Adipose tissue (tissue), 3 donors: ENCODE measurements around the gene TIMM8A. TPM values are rescaled to one million over a fixed set of nuclear protein-coding genes. Genes with fewer than 3 reads are reported as not detected.

Experiments used
- H3K27ac ChIP-seq: one replicate; pipeline ENCODE4 v1.5.1; 2013; ENCODE audit warnings: low read depth, low read length
- WGBS, 3 donors: extraction: QIAGEN DNeasy Blood & Tissue Kit; methylation state at CpG; one replicate each; pipeline ENCODE4 v1.1.7; 2013; 5-methylcytosine and 5-hydroxymethylcytosine counted together
- polyA plus RNA-seq, 3 donors: library from polyadenylated mRNA; stranded (reverse); fragments of 200-250 nt; gene quantifications; one replicate each; pipeline ENCODE4 v1.2.3, GENCODE V29; 2013
- donor health status: healthy with polysubstance abuse.
- donor health status: Bipolar disorder and iron deficiency.
- donor health status: healthy.

The TIMM8A gene
- polyA plus RNA-seq = 10 to 100 TPM in 1 of 3 donors, 1 to 10 TPM in 2; 4.2 to 11.3 (median 7.4) TPM

DNA sequence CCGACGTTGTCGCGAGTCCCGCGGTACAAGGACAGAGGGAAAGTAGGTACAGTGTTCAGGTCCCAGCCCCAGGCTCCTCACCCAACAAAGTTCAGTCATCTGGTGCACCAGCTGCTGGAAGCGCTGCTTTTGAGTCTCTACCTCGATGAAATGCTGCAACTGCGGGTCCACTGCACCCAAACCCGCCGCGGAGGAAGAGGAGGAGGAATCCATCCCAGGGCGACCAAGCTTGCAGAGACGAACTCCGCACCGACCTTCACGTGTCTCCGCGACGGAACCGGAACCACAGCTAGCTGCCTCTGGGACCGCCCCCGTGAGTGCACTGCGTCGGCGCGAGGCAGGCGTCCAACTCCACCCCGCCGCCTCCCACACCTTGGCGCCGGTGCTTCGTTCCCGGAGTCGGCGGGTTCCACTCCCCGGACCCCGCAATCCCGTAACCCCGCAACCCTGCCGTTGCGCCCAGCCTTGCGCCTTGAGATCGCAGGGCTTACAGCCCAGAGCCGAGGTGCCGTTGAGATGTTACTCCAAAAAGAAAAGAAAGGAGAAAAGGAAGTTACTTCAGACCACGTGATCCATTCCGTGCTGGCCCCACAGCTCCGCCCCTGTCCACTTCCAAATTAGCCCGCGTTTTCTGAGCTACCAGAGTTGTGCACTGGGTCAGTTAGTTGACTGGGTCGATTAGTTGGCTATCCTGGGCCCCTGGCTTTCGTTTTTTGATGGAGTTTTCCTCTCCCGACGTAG, at the start of gene TIMM8A:
TSS of gene TIMM8A (minus strand) at position 291 of the 741 bp plus-strand sequence. CDS start at position 213, 78 bp downstream.
- WGBS, 3 donors = 1 to 30% (median 1%) methylated on average over 38 to 55 of the region's 55 CpGs
- no peak within 1 kb of the TSS for H3K27ac ChIP-seq

- H3K27ac ChIP-seq = no peak overlapping the region
- WGBS, 3 donors = 32 to 54% (median 46%) methylated on average over 4 of the region's 4 CpGs
Measured at GRCh38 chrX:101397779-101398178, 49.2 kb upstream of the TIMM8A start.

DNA sequence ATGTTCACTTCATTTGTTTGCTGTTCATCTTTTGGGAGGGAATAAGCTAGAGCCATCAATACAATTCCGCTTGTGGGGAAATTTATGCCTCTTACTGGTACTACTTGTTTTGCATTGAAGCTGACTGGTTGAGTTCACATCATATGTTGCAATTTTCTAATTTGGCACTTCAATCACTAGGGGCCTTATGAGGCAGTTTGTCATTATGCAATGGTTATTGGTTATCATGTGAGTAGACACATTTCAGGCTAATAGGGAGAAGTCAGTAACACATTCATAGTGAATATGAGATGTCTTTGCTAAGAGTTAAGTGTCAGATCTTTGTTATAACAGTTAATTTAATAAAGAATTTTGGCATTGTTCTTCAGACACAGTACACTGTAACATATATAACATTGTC, 47.2 kb upstream of the TIMM8A start:
- 74 to 93% (median 89%) methylated on average over 1 of the region's 1 CpG for whole genome bisulfite sequencing, 3 donors
- H3K27ac ChIP-seq = no peak overlapping the region

- H3K27ac ChIP-seq = no peak overlapping the region
Measured at GRCh38 chrX:101394372-101394771, 45.8 kb upstream of the TIMM8A start.

GRCh38 chrX:101393530-101394305, 45.2 kb upstream of the TIMM8A start:
- H3K27ac ChIP-seq = no peak overlapping the region
- 81 to 86% (median 85%) methylated on average over 9 to 11 of the region's 11 CpGs for WGBS, 3 donors

DNA sequence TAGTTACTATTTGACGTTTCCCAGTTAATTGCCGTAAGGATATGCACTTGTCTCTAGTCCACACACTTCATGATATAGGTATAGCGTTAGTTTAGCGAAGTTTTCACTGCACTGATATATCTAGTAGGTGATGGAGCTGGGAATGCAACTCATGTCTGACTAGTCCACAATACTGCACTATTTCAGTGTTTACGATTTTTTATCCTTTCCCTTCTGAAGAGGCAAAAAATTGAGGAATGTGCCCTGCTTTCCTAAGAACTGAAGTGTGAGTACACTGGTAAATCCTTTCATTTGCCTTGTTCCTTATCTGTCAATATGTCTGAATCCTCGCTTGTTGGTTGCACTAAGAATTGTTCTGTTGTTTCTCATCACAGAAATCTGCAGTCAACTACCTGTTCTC, 43.3 kb upstream of the TIMM8A start:
- H3K27ac ChIP-seq = no peak overlapping the region
- 24 to 60% (median 42%) methylated on average over 6 of the region's 6 CpGs for WGBS, 3 donors

GRCh38 chrX:101390664-101391525, 42.4 kb upstream of the TIMM8A start, which contains the start of gene RPL36A:
RPL36A (plus strand) TSS chrX:101391011; CDS start chrX:101391044, 33 bp downstream.
- H3K27ac ChIP-seq = no peak within 1 kb of the TSS
- 0 to 33% (median 1%) methylated on average over 43 to 47 of the region's 47 CpGs for WGBS, 3 donors

DNA sequence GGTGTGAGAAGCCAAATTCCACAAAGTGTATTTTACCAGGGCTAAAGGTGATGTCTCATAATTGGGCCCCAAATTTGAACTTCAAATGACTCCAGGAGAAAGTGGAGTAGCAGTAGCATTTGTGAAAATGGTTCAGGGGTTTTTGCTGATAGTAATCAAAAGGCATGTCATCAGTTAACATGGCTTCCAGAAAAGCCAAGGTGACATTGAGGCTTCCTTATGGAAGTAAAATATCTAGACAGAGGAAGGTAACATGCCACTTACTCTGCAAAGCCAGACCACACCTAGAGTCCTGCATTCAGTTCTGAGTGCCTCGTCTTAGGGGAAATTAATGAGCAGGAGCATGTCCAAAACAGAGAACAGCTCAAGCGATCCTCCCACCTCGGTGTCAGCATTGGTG, 40.1 kb upstream of the TIMM8A start:
- H3K27ac ChIP-seq = no peak overlapping the region
- 82 to 90% (median 85%) methylated on average over 3 of the region's 3 CpGs for WGBS, 3 donors

DNA sequence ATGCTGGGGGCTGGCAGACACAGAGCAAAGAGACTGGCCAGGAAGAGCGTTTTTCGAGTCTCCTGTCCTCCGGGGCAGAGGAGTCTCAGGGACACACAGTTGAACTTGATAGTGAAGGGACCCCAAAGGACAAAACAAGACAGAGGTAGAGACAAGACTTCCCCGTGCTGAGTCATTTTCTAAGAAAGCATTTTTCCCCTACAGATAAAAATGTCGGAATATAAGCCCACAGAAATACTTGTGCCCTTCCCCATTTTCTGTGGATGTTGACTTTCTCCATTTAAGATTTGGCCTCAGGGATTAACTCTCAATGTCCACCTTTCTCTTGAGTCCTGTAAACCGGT, 38.0 kb upstream of the TIMM8A start:
- WGBS, 3 donors = 61 to 81% (median 65%) methylated on average over 6 of the region's 6 CpGs
- no peak overlapping the region for H3K27ac ChIP-seq

- WGBS, 3 donors = 51 to 74% (median 67%) methylated on average over 9 of the region's 9 CpGs
- H3K27ac ChIP-seq = no peak within 1 kb of the TSS
Measured at GRCh38 chrX:101385795-101386541, 37.4 kb upstream of the TIMM8A start, which contains the start of gene BTK. BTK (minus strand) TSS chrX:101386191; CDS start chrX:101375284, 10,907 bp downstream.

DNA sequence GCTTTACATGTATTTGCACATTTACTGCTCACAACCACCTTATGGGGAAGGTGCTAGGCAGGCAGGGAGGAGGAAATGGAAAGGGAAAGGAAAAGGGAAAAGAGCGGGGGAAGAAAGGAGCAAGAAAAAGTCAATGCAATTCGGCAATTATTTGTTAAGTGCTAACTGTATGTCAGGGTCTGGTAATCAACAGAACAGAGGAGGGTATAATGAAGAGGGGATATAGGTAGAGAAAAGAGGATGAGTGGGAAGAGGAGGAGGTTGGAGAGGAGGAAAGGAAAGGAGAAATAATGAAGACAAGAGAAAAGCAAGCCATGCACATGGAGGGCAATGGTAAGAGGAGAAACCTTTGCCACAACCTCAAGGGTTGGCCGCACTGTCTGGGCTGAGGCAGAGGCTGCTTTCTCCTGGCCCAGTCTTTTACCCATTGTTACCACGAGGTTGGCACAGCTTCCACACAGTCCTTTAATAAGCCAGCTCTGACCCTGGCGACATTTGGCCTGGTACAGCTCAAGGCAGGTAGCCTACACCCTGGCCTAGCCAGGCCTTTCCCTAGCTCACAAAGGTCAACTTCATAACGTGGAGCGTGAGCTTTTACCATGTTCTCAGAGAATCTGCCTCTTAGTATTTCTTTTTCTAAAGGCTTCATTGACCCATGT, 36.6 kb upstream of the TIMM8A start:
- WGBS, 3 donors = 69 to 86% (median 70%) methylated on average over 7 of the region's 7 CpGs
- H3K27ac ChIP-seq = no peak overlapping the region

- H3K27ac ChIP-seq = no peak overlapping the region
- WGBS, 3 donors = 55 to 57% (median 56%) methylated on average over 4 of the region's 4 CpGs
Measured at GRCh38 chrX:101383679-101384205, 35.2 kb upstream of the TIMM8A start.

DNA sequence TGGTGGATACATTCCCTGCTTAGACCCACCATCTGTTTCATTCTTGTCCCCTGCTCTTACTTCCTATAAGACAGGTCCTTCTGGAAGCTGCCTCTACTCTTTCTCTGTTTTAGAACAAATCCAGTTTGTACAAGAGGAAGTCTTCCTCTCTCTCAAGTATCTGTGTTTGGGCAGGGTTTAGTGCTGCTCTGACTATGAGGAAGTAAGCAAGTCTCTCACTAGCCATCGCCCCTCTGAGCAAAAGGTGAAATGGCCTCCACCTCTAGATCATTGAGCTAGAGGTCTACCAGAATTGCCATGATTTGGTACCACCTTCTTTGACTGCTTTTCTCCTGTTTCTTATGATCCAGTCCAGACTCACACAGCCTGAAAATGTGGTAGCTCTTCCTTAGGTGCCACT, 29.0 kb upstream of the TIMM8A start:
- H3K27ac ChIP-seq = no peak overlapping the region
- 38 to 67% (median 52%) methylated on average over 1 of the region's 1 CpG for WGBS, 3 donors

GRCh38 chrX:101370888-101371504, 22.5 kb upstream of the TIMM8A start:
- WGBS, 3 donors = 40 to 63% (median 45%) methylated on average over 3 of the region's 3 CpGs
- H3K27ac ChIP-seq = no peak overlapping the region

GRCh38 chrX:101369687-101370086, 21.1 kb upstream of the TIMM8A start:
- 57 to 75% (median 65%) methylated on average over 6 of the region's 6 CpGs for WGBS, 3 donors

GRCh38 chrX:101368800-101369199, 20.3 kb upstream of the TIMM8A start:
- no peak overlapping the region for H3K27ac ChIP-seq

More at GRCh38 chrX:101369687-101370086, 21.1 kb upstream of the TIMM8A start:
- H3K27ac ChIP-seq = no peak overlapping the region

DNA sequence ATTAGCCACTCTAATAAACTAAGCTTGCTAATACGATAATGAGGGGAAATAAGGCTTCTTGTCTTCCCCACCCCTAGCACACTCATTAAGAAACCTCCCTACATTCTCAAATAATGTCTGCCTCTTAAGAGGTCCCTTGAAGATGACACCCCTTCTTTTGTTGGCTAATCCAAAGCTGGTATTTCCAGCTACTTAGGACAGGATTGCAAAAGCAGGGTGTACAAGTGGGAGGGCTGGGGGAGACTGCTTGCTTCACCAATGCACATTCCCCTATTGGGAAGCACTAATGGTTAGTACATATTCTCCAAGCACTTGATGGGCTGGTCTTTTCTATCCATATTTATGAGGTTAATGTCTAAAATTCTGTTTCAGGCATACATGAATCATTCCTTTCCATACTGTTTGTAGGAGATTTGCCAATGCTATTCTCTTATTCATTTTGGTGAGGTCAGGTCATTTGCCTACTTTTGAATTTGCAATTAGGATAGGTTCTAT, 16.8 kb upstream of the TIMM8A start:
- H3K27ac ChIP-seq = no peak overlapping the region
- whole genome bisulfite sequencing, 3 donors = 85 to 100% (median 93%) methylated on average over 1 of the region's 1 CpG
